ENCODE data around the gene MTCL1.

The MTCL1 gene

DNA sequence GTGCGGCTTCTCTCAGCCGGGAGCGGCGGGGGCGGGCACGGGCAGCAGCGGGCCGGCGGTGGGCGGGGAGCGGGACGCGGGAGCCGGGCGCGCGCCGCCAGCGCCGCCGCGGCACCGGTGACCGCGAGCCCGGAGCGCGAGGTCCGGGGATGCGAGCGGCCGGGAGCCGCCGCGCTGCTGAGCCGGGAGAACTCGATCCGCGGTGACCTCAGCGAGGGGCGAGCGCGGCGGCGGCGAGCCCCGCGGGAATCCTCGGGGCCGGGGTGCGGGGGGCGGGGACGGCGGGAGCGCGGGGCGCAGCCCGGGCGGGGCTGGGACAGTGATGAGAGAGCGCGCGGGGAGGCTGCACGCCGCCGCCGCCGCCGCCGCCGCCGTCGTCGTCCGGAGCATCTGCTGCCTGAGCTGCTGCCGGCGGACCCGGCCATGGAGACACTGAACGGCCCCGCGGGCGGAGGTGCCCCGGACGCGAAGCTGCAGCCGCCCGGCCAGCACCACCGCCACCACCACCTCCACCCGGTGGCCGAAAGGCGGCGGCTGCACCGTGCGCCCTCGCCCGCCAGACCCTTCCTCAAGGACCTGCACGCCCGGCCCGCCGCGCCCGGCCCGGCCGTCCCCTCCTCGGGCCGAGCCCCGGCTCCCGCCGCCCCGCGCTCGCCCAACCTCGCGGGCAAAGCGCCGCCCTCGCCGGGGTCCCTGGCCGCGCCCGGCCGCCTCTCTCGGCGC lies at the start of gene MTCL1:
Gene MTCL1 (plus strand): TSS at position 319 of the 723 bp plus-strand sequence. CDS start 105 bp downstream, at position 424.
- peak; percentile 26 to 65 for DNase-seq

DNA sequence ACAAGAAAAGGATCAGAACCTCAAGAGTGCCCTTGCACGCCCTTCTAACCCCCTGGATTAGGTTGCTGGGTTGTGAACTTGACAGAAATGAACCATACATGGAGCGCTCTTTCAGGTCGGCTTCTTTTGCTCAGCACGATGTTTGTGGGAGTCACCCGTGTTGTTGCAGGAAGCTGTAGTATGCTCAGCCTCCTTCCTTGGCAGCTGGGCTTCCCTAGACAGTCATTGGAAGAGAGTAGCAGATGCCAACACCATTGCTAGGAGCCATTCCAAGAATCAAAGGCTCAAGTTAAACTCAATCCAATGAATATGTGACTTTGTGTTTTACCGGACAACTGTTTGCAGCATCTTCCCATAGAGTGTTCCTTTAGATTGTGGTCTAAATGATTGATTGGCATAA lies 49.1 kb upstream of the MTCL1 start:
- peak; percentile 23 to 63 for DNase-seq

DNA sequence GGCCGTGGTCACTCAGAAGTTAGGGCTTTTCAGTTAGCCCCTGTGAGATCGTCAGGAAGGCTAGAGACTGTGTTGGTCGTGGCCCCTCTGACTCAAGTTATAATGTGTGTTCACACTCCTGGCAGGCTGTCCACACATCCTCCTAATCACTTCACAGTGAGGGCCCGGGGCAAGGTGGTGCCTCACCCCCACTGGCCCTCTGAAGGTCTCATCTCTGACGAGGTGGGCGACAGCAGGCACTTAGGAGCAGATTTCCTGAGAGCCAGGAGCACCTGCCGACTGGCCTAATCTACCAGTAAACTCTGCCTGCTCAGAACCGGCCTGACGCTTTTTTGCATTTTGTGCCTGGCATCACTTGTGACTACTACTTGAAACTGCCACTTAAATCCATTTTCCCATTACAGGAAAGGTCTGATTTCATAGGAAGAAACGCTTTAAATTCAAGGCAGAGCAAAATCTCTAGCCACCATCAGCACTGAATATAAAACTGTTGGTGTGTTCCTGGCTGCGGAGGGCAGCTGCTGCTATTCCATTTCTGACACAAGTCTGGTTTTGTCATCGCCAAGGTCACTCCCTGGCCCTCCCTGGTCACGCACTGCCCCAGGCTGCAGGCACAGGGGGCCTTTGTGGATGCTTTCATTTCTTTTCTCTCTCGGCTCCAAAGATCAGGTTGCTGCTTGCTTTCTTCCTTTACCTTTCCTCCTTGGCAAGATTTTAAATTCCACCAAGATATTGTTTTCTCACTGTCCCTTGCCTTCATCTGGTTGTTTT lies 48.1 kb upstream of the MTCL1 start:
- peak; percentile 94 to 96 for DNase-seq

- peak; percentile 66 to 83 for DNase-seq
These were observed 47.4 kb upstream of the MTCL1 start for GRCh38 chr18:8657873-8658470.

- DNase-seq = no peak
These were observed 46.4 kb upstream of the MTCL1 start for GRCh38 chr18:8658858-8659485.

GRCh38 chr18:8659609-8660242 lies 45.6 kb upstream of the MTCL1 start:
- DNase-seq = no peak

- no peak for DNase-seq
These were observed 45.0 kb upstream of the MTCL1 start for GRCh38 chr18:8660316-8660715.

GRCh38 chr18:8661754-8662559 lies 43.4 kb upstream of the MTCL1 start:
- peak; percentile 69 to 90 for DNase-seq

GRCh38 chr18:8662560-8663255 lies 42.6 kb upstream of the MTCL1 start:
- DNase-seq = peak; percentile 50 to 80

- DNase-seq = no peak
These were observed 37.5 kb upstream of the MTCL1 start for GRCh38 chr18:8667846-8668245.

- DNase-seq = no peak
These were observed 37.0 kb upstream of the MTCL1 start for GRCh38 chr18:8668381-8668780.

DNA sequence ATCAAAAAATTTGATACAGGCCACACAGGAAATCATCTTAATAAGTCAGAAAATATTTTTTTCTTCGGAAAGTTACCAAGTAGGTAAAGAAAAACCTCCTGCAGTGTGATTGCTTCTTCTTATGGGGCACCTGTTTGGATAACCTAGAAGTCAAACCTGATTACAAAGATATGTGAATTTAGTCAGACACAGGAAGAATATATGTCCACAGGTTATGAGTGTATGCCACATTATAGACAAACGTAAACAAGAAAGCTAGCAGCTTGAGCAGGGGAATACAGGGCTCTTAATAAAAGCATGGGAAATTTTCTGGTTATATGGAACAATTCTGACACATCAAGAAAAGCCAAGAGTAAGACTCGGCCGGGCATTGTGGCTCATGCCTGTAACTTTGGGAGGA lies 35.8 kb upstream of the MTCL1 start:
- no peak for DNase-seq

GRCh38 chr18:8673256-8674209 lies 31.8 kb upstream of the MTCL1 start:
- no peak for DNase-seq

GRCh38 chr18:8675057-8675456 lies 30.3 kb upstream of the MTCL1 start:
- DNase-seq = no peak

- DNase-seq = no peak
These were observed 24.2 kb upstream of the MTCL1 start for GRCh38 chr18:8681196-8681595.

GRCh38 chr18:8684577-8684976 lies 20.8 kb upstream of the MTCL1 start:
- no peak for DNase-seq

DNA sequence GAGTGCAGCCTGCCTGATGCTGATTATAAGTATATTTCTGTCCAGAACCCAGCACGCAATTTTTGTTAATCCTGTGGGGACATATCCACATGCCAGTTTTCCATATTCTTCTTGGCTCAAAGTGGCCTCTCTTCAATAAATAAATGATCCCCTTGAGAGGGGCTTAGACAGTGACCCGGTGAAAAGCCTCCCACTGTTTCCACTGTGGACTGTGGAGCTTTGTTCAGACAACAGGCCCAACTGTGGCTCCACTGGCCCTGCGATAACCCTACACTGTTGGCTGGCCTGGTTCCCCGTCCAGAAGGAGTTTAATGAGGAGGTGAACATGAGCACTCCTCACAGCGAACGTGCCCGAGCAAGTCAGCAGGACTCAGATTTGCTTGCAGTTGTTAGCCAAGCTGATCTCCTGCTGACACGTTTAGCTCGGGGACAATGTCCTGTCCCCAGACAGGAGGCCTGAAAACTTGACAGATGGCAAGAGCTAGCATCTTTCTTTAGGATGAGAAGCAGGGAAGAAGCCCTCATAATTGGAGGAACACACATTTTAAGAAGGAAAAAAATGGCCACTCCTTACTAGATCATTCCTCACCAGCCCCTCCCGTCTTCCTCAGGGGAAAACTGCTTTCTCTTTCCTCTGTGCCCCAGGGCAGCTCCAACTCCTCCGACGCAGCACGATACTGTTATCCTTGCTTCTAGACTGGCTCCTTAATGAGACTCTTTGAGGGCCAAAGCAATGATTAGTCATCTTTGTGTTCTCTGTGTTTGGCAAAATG lies 20.0 kb upstream of the MTCL1 start:
- DNase-seq = peak; percentile 90 to 96

- peak in 1 of 2 experiments; percentile 69 for DNase-seq
These were observed 19.5 kb upstream of the MTCL1 start for GRCh38 chr18:8685914-8686216.

GRCh38 chr18:8686611-8687010 lies 18.7 kb upstream of the MTCL1 start:
- DNase-seq = peak; percentile 39 to 85

Data from NCI-H524 (cell line).